NCI-H146 treated with DMSO at 0.1 percent for 48 hours (cell line): Measurements from ENCODE around the gene ESRRG.

Experiments
- DNase-seq: peaks from one replicate; lab custom pipeline; 2025; ENCODE audit not compliant: unreplicated experiment; lab: John Stamatoyannopoulos, UW

The ESRRG gene

DNA sequence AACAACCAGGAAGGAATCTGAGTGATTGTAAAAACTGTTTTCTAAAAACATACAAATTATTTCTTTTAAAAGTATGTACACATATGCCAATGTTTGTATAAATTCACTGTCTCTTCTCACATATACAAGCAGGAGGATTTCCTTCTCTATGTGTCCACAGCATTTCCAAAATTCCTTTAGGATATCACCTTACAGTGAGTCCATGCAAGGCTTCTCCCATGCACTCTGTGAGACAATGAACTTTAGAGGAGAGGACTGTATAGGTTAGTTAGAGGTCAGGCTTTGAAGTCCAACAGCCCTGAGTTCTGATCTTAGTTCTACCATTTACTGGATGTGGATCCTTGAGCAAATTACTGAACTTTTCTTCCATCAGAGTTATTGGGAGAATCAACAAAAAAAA is 265.9 kb downstream of the ESRRG start:
- DNase-seq, result no peak

DNA sequence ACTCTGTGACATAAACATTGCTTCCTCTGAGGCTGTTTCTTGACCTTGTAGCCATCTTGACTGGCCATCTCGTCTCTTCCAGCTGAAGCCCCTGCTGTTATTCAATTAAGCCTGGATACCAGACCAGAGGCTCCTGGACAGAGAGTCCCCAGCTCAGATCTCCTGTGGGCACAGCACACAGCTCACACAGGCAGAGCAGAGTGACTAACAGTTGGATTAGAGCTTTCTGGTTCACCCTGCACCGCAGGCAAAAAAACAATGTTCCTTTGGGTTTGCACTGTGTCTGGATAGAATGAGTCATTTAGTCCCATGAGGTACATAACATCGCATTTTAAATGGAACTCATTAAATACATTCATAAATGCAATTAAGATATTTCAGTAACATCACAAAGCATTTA is 266.5 kb downstream of the ESRRG start:
- no peak for DNase-seq

DNA sequence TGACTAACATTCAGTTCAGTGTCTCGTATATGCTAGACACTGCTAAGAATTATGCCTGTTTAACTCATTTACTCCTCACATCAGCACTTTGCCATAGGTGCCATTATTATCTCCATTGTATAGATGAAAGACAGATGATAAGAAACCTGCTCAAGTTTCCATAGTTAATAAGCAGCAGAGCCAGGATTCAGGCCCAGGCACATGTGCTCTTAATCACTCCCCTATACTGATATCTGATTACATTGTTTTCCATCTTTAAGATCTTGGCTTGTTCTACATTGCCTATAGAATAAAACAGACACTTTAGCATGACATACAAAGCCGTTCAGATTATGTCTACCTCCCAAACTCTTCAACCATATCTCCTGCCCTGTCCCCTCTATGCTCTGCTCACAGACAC is 269.5 kb downstream of the ESRRG start:
- no peak for DNase-seq
